ENCODE measurements around the gene RASA3. TPM values are rescaled to one million over a fixed set of nuclear protein-coding genes. Genes with fewer than 3 reads are reported as not detected.

The RASA3 gene
- total RNA-seq, 3 donors from 2014 or later, result 7.9 to 19.0 (median 8.4) TPM

GRCh38 chr13:114145256-114145655 is 12.8 kb upstream of the RASA3 start:
- intact Hi-C loops (cut with DNase I, micrococcal nuclease), result no loop called here
- no peak for ATAC-seq
- Histone ChIP-seq H3K9me3 (no peaks in the 10 kb centered on the region), H3K4me1 (ENCODE audit: low read depth) (peaks cover 24% of the 10 kb centered on the region), H3K36me3 (ENCODE audit: low read depth) (no peaks in the 10 kb centered on the region), H3K4me3 (no peak overlapping the region)
- TF ChIP-seq CTCF (IDR thresholded peaks at IDR 0.05), result no peak
- peak in 2 of 3 donors; percentile 25 to 39 for DNase-seq

GRCh38 chr13:114144606-114145244 is 12.3 kb upstream of the RASA3 start:
- ATAC-seq, result no peak
- peak in 1 of 3 donors; percentile 12 for DNase-seq
- no peak for TF ChIP-seq CTCF (IDR thresholded peaks at IDR 0.05)

GRCh38 chr13:114143806-114144605 is 11.6 kb upstream of the RASA3 start:
- H3K36me3 ChIP-seq (ENCODE audit: low read depth), result no peaks in the 10 kb centered on the region
- ATAC-seq (peak; percentile 12), DNase-seq (peak in 2 of 3 donors; percentile 45 to 67)
- H3K9me3 ChIP-seq, result no peaks in the 10 kb centered on the region
- H3K4me1 ChIP-seq (ENCODE audit: low read depth), result peaks cover 24% of the 10 kb centered on the region
- intact Hi-C loops (cut with DNase I, micrococcal nuclease), result no loop called here
- no peak overlapping the region for H3K4me3 ChIP-seq
- TF ChIP-seq CTCF (IDR thresholded peaks at IDR 0.05), result no peak

More at GRCh38 chr13:114144606-114145244, 12.3 kb upstream of the RASA3 start:
- Histone ChIP-seq H3K36me3 (ENCODE audit: low read depth) (no peaks in the 10 kb centered on the region), H3K9me3 (no peaks in the 10 kb centered on the region), H3K4me1 (ENCODE audit: low read depth) (peaks cover 26% of the 10 kb centered on the region), H3K4me3 (no peak overlapping the region)
- intact Hi-C loops (cut with DNase I, micrococcal nuclease), result no loop called here

- Histone ChIP-seq H3K9me3 (no peaks in the 10 kb centered on the region), H3K4me3 (no peak overlapping the region), H3K4me1 (ENCODE audit: low read depth) (peaks cover 24% of the 10 kb centered on the region), H3K36me3 (ENCODE audit: low read depth) (no peaks in the 10 kb centered on the region)
- intact Hi-C loops (cut with DNase I, micrococcal nuclease), result no loop called here
- DNase-seq (peak; percentile 76 to 89 (median 82)), ATAC-seq (peak; percentile 79)
- no peak for TF ChIP-seq CTCF (IDR thresholded peaks at IDR 0.05)
Measured at GRCh38 chr13:114142640-114143490, 10.4 kb upstream of the RASA3 start.

- ATAC-seq, result peak; percentile 8
- no peaks in the 10 kb centered on the region for H3K9me3 ChIP-seq
- H3K4me3 ChIP-seq, result no peak overlapping the region
- no peaks in the 10 kb centered on the region for H3K36me3 ChIP-seq (ENCODE audit: low read depth)
- TF ChIP-seq CTCF (IDR thresholded peaks at IDR 0.05), result no peak
- no peak for DNase-seq
- peaks cover 24% of the 10 kb centered on the region for H3K4me1 ChIP-seq (ENCODE audit: low read depth)
- intact Hi-C loops (cut with DNase I, micrococcal nuclease), result no loop called here
Measured at GRCh38 chr13:114142137-114142550, 9.7 kb upstream of the RASA3 start.

Measured in mucosa of descending colon (tissue), 3 donors.